Measurements from ENCODE around the gene IL21R.

Gene IL21R

GRCh38 chr16:27483624-27484023, 81.7 kb downstream of the IL21R start:
- no peak overlapping the region for H3K4me3 ChIP-seq (ENCODE audit: control insufficient read depth, low read depth, low read length)
- no peak for DNase-seq (ENCODE audit: low read depth)
- no peak for TF ChIP-seq CTCF (conservative IDR thresholded peaks at IDR 0.05; ENCODE audit: control insufficient read depth, insufficient read depth, low read depth, low read length)

DNA sequence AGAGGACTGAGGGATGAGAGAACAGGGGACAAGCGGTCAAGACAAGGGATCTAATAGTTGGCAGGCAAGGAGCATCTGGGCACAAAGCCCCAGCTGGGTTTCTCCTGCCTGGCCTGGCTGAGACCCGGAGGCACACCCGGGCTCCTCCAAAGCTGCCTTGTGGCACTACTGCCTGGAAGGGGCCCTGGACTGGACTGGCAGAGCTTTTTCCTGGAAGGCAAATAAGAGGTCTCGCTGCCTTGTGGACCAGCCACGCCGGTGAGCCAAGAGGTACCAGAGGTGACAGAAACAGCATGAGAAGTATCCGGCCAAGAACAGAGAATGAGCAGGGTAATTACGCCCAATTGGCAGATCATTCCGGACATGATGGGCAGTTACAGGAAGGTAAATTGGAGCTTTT, 83.2 kb downstream of the IL21R start:
- no peak overlapping the region for H3K4me3 ChIP-seq (ENCODE audit: control insufficient read depth, low read depth, low read length)
- DNase-seq (ENCODE audit: low read depth) = no peak
- TF ChIP-seq CTCF (conservative IDR thresholded peaks at IDR 0.05; ENCODE audit: control insufficient read depth, insufficient read depth, low read depth, low read length) = no peak

DNA sequence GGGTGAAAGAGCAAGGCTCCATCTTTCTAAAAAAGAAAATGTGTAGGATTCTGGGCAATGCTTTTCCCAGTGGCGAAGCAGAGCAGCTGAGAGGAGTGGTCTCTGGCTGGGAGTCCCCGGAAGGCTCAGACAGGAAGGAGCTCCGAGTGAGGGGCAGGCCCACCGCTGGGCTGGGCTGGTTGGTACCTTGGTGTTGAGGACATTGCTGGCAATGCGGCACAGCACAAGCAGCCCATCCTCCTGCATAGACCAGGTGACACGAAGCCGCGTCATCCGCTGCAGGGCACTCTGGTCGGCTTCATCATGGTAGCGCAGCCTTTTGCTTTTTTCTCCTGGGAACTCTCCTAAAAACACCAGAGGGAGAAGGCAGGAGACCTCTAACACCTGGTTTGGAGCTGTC, 83.8 kb downstream of the IL21R start:
- TF ChIP-seq CTCF (conservative IDR thresholded peaks at IDR 0.05; ENCODE audit: control insufficient read depth, insufficient read depth, low read depth, low read length) = no peak
- DNase-seq (ENCODE audit: low read depth) = no peak

GRCh38 chr16:27486344-27486743, 84.4 kb downstream of the IL21R start:
- H3K4me3 ChIP-seq (ENCODE audit: control insufficient read depth, low read depth, low read length) = no peak overlapping the region
- no peak for DNase-seq (ENCODE audit: low read depth)
- no peak for TF ChIP-seq CTCF (conservative IDR thresholded peaks at IDR 0.05; ENCODE audit: control insufficient read depth, insufficient read depth, low read depth, low read length)

More for the DNA sequence above, 83.8 kb downstream of the IL21R start:
- no peak overlapping the region for H3K4me3 ChIP-seq (ENCODE audit: control insufficient read depth, low read depth, low read length)

- no peak for TF ChIP-seq CTCF (conservative IDR thresholded peaks at IDR 0.05; ENCODE audit: control insufficient read depth, insufficient read depth, low read depth, low read length)
- no peak overlapping the region for H3K4me3 ChIP-seq (ENCODE audit: control insufficient read depth, low read depth, low read length)
- no peak for DNase-seq (ENCODE audit: low read depth)
Measured at GRCh38 chr16:27486760-27487159, 84.8 kb downstream of the IL21R start.

DNA sequence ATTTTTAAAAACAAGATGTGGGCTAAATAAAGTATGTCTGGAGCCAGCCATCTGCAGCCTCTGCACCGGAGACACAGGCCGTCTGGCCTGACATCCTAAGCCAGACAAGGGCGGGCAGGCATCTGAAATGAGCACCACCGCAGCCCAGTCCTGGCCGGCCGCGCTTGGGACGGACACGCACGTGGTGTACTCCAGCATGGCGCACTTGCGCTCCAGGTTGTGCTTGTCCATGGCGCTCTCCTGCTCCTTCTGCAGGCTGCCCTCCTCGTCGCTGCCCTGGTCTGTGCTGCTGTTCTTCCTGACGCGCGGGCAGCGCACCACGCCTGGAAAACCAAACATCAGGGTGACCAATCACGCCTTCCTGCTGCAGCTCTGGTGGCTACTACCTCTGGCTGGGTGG, 87.4 kb downstream of the IL21R start:
- no peak for TF ChIP-seq CTCF (conservative IDR thresholded peaks at IDR 0.05; ENCODE audit: control insufficient read depth, insufficient read depth, low read depth, low read length)
- H3K4me3 ChIP-seq (ENCODE audit: control insufficient read depth, low read depth, low read length) = no peak overlapping the region
- no peak for DNase-seq (ENCODE audit: low read depth)

DNA sequence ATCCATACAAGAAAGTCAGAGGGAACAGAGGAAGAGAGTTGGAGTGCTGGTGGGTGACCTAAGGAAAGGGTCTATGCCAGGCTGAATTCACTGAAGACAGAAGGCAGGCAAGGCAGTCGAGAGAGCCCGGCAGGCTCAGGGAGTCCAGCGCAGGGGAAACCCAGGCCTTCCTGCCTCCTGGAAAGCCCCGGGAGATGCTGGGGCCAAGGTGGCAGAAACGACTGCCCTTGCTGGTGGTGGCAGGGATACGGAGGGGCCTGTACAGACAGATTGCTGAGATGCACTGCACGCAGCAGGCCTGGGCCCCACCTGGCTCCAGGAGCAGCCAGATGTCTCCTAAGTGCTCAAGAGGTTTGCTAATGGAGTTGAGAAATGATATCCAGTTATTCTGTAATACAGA, 87.9 kb downstream of the IL21R start:
- no peak for TF ChIP-seq CTCF (conservative IDR thresholded peaks at IDR 0.05; ENCODE audit: control insufficient read depth, insufficient read depth, low read depth, low read length)
- no peak for DNase-seq (ENCODE audit: low read depth)
- no peak overlapping the region for H3K4me3 ChIP-seq (ENCODE audit: control insufficient read depth, low read depth, low read length)

Measured in fibroblast of mammary gland (primary cell).